Measurements from ENCODE around the gene GTPBP6. TPM values are rescaled to one million over a fixed set of nuclear protein-coding genes. Genes with fewer than 3 reads are reported as not detected.
"Not testable (repeated sequence)": the region's sequence is repeated elsewhere in the genome, so short reads cannot be mapped to it uniquely, and the experiment has no call there.

GTPBP6 gene
- total RNA-seq, 1 donor from 2014 or later: 36.2 TPM

DNA sequence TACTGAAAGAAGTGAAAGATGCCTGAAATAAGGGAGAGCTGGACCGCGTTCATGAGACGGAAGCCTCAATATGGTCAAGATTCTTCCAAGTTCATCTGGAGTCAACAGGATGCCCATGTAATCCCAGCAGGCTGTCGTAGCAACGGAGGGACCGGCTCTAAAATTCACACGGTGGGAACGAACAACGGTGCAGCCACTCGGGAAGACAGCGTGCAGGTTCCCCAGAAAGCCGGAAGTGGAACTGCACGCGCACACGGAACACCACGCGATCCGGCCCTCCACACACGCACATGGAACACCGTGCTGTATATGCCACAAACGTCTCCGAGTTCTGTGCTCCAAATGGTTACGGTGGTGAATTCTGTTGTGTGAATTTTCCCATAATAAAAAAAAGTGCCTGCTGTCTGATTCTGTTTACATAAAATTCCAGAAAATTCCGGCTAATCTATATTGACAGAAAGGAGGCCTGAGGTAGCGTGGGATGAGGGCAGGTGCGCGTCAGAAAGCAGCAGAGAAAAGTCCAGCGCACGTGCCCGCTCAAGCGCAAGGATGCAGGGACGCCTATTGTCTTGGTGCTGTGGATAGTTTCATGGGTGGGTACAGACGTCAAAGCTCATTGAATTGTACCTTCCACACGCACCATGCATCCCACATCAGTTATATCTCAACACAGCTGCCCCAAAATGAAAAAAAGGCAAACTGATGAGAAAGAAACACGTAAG is 36.9 kb upstream of the GTPBP6 start:
- no peak for DNase-seq (ENCODE audit: low read depth)
- TF ChIP-seq, protein P1, sequence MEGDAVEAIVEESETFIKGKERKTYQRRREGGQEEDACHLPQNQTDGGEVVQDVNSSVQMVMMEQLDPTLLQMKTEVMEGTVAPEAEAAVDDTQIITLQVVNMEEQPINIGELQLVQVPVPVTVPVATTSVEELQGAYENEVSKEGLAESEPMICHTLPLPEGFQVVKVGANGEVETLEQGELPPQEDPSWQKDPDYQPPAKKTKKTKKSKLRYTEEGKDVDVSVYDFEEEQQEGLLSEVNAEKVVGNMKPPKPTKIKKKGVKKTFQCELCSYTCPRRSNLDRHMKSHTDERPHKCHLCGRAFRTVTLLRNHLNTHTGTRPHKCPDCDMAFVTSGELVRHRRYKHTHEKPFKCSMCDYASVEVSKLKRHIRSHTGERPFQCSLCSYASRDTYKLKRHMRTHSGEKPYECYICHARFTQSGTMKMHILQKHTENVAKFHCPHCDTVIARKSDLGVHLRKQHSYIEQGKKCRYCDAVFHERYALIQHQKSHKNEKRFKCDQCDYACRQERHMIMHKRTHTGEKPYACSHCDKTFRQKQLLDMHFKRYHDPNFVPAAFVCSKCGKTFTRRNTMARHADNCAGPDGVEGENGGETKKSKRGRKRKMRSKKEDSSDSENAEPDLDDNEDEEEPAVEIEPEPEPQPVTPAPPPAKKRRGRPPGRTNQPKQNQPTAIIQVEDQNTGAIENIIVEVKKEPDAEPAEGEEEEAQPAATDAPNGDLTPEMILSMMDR (conservative IDR thresholded peaks at IDR 0.05; ENCODE audit: low read depth, low read length): no peak
- no peak overlapping the region for H3K4me3 ChIP-seq (ENCODE audit: low read depth, low read length)

DNA sequence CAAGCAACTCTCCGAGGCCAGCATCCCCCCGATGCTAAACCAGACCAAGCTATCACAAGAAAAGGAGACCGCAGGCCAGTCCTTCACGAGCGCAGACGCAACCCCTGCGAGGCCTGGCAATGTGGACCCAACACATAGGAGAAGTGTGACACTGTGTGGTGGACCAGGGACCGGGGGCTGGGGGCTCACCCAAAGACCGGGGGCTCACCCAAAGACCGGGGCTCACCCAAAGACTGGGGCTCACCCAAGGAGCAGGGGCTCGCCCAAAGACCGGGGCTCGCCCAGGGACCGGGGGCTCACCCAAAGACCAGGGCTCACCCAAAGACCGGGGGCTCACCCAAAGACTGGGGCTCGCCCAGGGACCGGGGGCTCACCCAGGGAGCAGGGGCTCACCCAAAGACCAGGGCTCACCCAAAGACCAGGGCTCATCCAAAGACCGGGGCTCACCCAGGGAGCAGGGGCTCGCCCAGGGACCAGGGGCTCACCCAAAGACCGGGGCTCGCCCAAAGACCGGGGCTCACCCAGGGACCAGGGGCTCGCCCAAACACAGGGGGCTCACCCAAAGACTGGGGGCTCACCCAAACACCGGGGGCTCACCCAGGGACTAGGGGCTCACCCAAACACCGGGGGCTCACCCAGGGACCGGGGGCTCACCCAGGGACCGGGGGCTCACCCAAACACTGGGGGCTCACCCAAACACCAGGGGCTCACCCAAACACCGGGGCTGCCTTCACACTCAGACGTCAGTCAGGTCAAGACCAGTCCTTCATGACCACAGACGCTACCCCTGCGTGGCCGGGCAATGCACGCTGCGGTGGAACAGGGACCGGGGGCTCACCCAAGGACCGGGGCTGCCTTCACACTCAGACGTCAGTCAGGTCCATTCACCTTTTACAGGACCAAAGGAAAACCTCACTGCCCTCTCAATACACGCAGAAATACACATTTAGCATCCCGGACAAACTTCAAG is 35.3 kb upstream of the GTPBP6 start:
- TF ChIP-seq, protein P1 (conservative IDR thresholded peaks at IDR 0.05; ENCODE audit: low read depth, low read length): no peak
- no peak for DNase-seq (ENCODE audit: low read depth)
- H3K4me3 ChIP-seq (ENCODE audit: low read depth, low read length): no peak overlapping the region

DNA sequence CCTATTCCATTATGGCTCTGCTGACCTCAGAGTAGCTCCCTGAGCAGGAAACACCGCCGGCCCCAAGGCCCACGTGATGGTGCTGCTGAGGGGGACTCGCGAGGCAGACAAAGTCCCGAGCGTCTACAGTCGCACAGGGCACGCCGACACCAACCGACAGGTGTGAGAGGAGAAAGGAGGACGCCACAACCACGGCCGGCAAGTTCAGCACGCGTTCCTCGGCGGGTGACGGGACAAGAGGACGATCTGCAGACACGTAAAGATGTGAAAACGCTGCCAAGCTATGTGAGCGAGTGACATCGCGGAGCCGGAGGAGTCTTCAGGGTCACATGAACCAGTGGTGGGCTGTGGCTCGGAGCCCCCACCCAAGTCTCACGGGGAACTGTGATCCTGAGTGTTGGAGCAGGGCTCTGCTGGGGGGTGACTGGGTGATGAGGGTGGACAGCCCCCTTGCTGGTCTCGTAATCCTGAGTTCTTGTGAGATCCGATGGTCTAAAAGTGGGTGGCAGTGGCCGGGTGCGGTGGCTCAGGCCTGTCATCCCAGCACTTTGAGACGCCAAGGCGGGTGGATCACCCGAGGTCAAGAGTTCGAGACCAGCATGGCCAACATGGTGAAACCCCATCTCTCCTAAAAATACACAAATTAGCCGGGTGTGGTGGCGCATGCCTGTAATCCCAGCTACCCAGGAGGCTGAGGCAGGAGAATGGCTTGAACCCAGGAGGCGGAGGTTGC is 34.2 kb upstream of the GTPBP6 start:
- TF ChIP-seq, protein P1 (conservative IDR thresholded peaks at IDR 0.05; ENCODE audit: low read depth, low read length): no peak
- DNase-seq (ENCODE audit: low read depth): no peak
- H3K4me3 ChIP-seq (ENCODE audit: low read depth, low read length): no peak overlapping the region

DNA sequence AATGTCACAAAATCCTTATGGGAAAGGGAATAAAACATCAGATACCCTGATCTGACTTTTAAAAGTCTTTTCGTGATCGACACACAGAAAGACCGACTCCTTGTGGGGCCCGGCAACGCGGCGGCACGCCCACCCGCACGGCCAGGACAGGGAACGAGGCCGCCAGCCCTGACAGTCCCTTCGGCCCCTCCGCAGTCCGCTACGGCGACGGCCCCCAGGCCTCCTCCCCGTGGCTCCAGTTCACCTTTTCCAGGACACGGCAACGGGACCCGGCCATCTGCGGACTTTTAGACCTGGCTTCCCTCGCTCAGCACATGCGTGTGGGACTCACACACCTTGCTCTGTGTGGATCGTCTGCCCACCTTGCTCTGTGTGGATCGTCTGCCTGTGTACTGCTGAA is 33.6 kb upstream of the GTPBP6 start:
- no peak for DNase-seq (ENCODE audit: low read depth)
- TF ChIP-seq, protein P1 (conservative IDR thresholded peaks at IDR 0.05; ENCODE audit: low read depth, low read length): no peak
- H3K4me3 ChIP-seq (ENCODE audit: low read depth, low read length): no peak overlapping the region

DNA sequence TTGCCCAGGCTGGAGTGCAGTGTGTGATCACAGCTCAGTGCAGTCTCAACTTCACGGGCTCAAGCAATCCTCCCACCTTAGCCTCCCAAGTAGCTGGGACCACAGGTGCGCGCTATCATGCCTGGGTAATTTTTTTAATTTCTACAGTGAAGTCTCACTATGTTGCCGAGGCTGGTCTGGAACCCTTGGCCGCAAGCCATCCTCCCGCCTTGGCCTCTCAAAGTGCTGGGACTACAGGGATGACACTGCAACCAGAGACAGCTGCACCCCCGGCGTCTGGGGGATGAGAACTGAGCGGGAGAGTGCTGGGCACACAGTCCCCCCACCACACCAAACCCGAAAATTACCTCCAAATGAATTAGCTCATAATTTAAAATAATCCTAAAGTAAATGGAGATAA is 33.1 kb upstream of the GTPBP6 start:
- TF ChIP-seq, protein P1 (conservative IDR thresholded peaks at IDR 0.05; ENCODE audit: low read depth, low read length): no peak
- no peak overlapping the region for H3K4me3 ChIP-seq (ENCODE audit: low read depth, low read length)
- DNase-seq (ENCODE audit: low read depth): no peak

DNA sequence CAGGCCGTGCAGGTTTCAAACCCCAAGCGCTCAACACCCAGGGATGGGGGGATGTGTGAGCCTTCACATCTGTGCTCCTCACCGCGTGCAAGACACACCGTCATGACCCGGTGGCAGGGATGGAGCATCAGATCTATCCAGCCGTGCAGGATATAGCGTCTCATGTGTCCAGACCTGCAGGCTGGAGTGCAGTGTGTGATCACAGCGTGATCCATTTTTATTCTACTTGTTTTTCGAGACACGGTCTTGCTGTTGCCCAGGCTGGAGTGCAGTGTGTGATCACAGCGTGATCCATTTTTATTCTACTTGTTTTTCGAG is 32.7 kb upstream of the GTPBP6 start:
- not testable (repeated sequence) for DNase-seq (ENCODE audit: low read depth); H3K4me3 ChIP-seq (ENCODE audit: low read depth, low read length)

All from epithelial cell of proximal tubule (primary cell).